PFSK-1 (cell line): ENCODE data around the gene NBPF11.

Experiments used
- POLR2AphosphoS5 ChIP-seq: IDR thresholded peaks from 2 replicates; pipeline ENCODE4 v1.6.1; 2012; ENCODE audit warnings: low read depth, mild to moderate bottlenecking, control low read depth, low read length, moderate library complexity
- SIN3A ChIP-seq: IDR thresholded peaks from 2 replicates; pipeline ENCODE4 v1.6.1; 2012; ENCODE audit warnings: mild to moderate bottlenecking, low read length, moderate library complexity, borderline replicate concordance; ENCODE audit not compliant: insufficient read depth
- TAF1 ChIP-seq: IDR thresholded peaks from 2 replicates; pipeline ENCODE4 v1.6.1; 2012; ENCODE audit warnings: low read length, control low read depth, borderline replicate concordance; ENCODE audit not compliant: insufficient read depth
- TF ChIP-seq, protein P1 (sequence below), 2 experiments: IDR thresholded peaks; 2 replicates each; pipeline versions ENCODE4 v1.6.1 to v1.8.0; 2011 to 2012; ENCODE audit warnings: low read depth in 2 of 2, low read length in 2 of 2, control low read depth in 1 of 2, inconsistent platforms in 1 of 2, mild to moderate bottlenecking in 1 of 2, moderate library complexity in 1 of 2; ENCODE audit not compliant: insufficient read depth in 1 of 2

DNA sequence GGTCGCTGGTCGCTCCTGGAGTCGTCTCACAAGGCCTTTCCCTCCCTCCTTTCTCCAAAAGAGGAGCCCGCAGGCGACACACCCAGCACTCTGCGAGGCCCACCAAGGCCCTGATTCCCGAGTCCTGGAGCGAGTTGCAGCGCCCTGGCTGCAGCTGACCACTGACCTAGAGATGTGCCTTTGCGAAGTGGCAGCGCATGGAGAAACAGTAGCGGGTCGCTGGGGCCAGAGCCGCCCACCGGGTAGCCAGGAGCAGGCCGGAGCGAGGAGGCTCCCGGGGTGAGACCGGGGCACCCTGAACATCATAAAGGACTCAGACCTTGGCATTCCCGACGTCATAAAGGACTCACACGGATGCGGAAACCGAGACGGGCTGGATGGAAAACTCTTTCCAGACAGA, 10.3 kb upstream of the NBPF11 start:
- TF ChIP-seq TAF1 (no peak), SIN3A (no peak), POLR2AphosphoS5 (no peak)
- TF ChIP-seq, protein P1, sequence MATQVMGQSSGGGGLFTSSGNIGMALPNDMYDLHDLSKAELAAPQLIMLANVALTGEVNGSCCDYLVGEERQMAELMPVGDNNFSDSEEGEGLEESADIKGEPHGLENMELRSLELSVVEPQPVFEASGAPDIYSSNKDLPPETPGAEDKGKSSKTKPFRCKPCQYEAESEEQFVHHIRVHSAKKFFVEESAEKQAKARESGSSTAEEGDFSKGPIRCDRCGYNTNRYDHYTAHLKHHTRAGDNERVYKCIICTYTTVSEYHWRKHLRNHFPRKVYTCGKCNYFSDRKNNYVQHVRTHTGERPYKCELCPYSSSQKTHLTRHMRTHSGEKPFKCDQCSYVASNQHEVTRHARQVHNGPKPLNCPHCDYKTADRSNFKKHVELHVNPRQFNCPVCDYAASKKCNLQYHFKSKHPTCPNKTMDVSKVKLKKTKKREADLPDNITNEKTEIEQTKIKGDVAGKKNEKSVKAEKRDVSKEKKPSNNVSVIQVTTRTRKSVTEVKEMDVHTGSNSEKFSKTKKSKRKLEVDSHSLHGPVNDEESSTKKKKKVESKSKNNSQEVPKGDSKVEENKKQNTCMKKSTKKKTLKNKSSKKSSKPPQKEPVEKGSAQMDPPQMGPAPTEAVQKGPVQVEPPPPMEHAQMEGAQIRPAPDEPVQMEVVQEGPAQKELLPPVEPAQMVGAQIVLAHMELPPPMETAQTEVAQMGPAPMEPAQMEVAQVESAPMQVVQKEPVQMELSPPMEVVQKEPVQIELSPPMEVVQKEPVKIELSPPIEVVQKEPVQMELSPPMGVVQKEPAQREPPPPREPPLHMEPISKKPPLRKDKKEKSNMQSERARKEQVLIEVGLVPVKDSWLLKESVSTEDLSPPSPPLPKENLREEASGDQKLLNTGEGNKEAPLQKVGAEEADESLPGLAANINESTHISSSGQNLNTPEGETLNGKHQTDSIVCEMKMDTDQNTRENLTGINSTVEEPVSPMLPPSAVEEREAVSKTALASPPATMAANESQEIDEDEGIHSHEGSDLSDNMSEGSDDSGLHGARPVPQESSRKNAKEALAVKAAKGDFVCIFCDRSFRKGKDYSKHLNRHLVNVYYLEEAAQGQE (IDR thresholded peaks at IDR 0.05; ENCODE audit: insufficient read depth in 1 of 2, low read depth in 2 of 2, low read length in 2 of 2), result no peak
